LNCAP (cell line): Measurements from ENCODE around the gene GRIFIN.

Source experiments
- TF ChIP-seq, protein P1 (sequence below): fragments of 450-650 bp; IDR thresholded peaks from 2 replicates; pipeline ENCODE4 v1.5.1; 2017; ENCODE audit warnings: mild to moderate bottlenecking

The GRIFIN gene

DNA sequence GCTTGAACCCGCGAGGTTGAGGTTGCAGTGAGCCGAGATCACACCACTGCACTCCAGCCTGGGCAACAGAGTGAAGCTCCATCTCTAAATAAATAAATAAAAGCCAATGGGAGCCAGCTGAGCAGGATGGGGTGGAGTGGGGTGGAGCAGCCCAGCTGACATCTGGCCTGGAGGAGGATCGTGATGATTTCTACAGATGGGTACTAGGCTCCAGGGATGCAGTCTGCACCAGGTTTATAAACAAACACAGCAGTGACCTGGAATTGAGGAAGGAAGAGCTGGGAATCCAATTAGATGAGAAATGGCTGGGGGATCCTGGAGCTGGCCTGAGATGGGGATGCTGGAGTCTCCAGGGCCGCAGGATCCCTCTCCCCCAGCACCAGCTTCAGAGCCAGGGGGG is 7.3 kb upstream of the GRIFIN start:
- TF ChIP-seq, protein P1, sequence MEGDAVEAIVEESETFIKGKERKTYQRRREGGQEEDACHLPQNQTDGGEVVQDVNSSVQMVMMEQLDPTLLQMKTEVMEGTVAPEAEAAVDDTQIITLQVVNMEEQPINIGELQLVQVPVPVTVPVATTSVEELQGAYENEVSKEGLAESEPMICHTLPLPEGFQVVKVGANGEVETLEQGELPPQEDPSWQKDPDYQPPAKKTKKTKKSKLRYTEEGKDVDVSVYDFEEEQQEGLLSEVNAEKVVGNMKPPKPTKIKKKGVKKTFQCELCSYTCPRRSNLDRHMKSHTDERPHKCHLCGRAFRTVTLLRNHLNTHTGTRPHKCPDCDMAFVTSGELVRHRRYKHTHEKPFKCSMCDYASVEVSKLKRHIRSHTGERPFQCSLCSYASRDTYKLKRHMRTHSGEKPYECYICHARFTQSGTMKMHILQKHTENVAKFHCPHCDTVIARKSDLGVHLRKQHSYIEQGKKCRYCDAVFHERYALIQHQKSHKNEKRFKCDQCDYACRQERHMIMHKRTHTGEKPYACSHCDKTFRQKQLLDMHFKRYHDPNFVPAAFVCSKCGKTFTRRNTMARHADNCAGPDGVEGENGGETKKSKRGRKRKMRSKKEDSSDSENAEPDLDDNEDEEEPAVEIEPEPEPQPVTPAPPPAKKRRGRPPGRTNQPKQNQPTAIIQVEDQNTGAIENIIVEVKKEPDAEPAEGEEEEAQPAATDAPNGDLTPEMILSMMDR, result no peak

DNA sequence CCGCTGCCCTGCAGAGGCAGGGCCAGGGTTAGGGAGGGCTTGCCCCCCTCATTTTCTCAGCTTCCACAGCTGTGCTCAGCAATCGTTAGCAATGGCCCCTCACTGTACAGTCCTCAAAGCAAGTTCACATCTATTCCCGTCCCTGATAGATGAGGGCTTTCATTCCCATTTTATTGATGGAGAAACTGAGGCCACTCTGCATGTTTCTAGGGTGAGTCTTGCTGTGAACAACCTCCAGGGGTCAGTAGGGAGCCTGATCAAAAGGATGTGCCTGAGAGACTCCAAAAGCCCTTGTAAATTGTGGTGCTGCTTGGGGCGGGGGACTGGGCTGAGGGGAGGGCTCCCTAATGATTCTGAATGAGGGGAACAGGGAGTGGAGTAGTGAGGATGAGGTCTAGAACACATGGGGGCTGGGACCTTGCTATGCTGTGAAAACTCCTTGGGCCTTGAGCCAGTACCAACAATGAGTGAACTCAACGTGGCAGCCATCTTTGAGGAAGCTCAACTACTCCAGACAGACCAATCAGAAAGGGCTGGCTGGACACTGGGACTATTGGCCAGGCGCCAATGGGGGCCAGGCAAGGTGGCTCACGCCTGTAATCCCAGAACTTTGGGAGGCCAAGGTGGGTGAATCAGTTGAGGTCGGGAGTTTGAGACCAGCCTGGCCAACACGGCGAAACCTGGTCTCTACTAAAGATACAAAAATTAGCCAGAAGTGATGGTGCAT is 6.7 kb upstream of the GRIFIN start:
- TF ChIP-seq, protein P1, result no peak

DNA sequence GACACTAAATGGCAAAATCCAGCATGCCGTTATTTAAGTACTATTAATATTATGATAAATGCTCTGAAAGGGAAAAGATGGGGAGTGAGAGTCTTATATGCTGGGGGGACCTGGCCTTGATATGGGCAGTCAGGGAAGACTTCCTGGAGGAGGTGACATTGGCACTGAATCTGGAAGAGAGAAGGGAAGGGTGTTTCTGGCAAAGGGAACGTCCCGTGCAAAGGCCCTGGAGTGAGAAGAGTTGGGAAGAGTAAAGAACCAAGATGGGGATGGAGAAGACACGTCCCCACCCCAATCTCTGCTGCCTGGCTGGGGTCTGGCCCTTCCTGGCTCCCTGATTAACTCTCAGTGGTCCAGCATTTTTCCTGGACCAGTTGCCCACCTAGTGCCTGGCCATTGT is 5.0 kb upstream of the GRIFIN start:
- TF ChIP-seq, protein P1, result no peak

DNA sequence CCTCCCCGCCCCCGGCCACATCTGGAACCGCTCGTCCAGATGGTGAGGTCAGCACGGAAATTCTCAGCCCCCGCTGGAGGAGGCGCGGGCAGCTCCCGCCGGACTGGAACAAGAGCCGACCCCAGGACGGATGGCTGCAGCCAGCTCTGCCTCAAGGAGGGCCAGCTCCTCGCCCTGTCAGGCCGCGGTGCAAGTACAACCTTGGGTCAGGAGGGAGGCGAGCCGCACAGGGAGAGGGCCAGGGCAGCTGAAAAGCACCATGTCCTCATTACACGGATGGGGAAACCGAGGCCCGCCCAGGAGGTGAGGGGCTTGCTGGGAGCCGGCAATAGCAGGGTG is 3.8 kb upstream of the GRIFIN start:
- TF ChIP-seq, protein P1, result no peak

DNA sequence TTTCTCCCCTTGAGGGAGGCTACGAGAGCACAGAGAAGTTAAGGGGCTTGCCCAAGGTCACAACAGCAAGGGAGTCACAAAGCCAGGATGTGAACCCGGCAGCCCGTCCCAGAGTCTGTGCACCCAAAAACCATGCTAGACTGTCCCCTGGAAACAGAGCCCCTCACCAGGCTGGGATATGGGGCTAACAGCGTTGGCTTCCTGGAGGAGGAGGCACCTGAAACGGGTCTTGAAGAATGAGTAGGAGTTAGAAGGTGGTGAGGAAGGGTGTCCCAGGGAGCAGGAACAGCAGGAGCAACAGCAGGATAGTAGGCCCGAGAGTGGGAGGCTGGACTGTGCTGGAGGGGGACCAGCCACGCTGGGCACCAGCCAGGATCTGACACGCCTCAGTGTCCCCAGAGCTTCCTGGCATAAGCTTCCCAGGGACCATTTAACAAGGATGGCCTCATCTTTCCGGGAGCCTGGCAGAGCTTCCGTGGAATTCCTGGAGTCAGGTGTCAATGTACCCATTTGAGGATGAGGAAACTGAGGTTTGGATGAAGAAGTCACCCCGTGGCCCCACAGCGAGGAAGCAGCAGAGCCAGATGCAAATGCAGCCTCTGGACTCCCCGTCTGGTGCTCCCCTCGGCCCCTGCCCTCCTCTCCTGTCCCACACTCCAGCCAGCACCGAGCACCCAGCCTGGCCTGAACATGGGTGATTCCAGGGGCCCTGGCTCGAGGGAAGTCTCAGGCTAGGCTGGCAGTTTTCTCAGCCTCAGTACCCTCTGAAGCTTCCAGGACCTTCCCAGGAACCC is 3.3 kb upstream of the GRIFIN start:
- TF ChIP-seq, protein P1, result no peak

DNA sequence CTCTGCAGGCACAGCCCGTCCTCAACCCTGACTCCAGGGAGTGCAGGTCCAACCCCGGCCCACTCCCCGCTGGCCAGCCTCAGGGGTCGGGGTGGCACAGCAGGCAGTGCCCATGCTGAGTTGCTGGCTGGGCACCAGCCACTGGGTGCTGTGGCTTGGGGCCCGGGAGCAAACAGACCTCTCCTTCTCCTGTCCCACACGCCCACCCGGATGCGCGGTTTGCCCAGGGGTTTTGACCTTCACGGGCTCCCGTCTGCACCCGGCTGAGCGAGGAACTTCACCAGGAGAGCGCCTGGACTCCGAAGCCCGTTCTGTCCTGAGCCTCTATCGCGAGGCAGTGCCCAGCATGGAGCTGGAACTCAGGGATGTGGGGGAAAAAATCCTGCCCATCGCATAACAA is 2.6 kb upstream of the GRIFIN start:
- TF ChIP-seq, protein P1, result no peak

DNA sequence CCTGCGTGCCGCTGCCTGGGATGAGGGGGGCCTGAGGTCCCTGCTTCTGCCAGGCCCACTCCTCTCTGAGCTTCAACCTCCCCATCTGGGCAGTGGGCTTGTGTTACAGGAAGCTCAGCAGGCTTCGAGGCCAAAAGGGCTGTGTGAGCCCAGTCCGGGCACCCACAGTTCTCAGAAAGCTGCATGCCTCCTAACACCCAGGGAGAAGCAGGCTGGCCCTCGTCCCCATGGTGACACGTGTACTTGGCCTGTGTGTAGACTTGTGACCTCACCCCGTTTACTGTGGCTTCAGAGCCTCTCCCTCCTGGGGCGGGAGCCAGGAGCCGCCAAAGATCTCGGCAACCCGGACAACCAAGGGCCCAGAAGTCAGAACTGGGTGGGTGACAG is 2.2 kb upstream of the GRIFIN start:
- TF ChIP-seq, protein P1, result no peak
